ENCODE data around the gene SNRNP40. TPM values are rescaled to one million over a fixed set of nuclear protein-coding genes. Genes with fewer than 3 reads are reported as not detected.
"Not testable (repeated sequence)": the region's sequence is repeated elsewhere in the genome, so short reads cannot be mapped to it uniquely, and the experiment has no call there.

SNRNP40 gene
- total RNA-seq, 4 donors from 2014 or later = 24.3 to 54.7 (median 51.3) TPM

- H3K9me3 ChIP-seq = no peaks in the 10 kb centered on the region
- 12 to 17% methylated on average over 17 of the region's 17 CpGs for WGBS, 2 donors
- H3K27ac ChIP-seq = peak overlapping the region; percentile 94 to 98 (median 96)
- peaks cover 0 to 43% (median 9%) of the 10 kb centered on the region in 3 donors for H3K36me3 ChIP-seq
- intact Hi-C loops (cut with DNase I) = no loop called here
- peak overlapping the region; percentile 81 to 98 (median 93) for H3K4me3 ChIP-seq
- no peak for DNase-seq
- no peak for TF ChIP-seq POLR2A (IDR thresholded peaks at IDR 0.05)
- no peak for TF ChIP-seq CTCF (IDR thresholded peaks at IDR 0.05)
- no peaks in the 10 kb centered on the region for H3K27me3 ChIP-seq
- peaks cover 0 to 53% (median 23%) of the 10 kb centered on the region in 3 donors for H3K4me1 ChIP-seq
Measured at GRCh38 chr1:31295874-31296485, 608 bp downstream of the SNRNP40 start.

GRCh38 chr1:31289021-31289420 lies 7.6 kb downstream of the SNRNP40 start:
- Histone ChIP-seq H3K9me3 (no peaks in the 10 kb centered on the region), H3K27me3 (no peaks in the 10 kb centered on the region), H3K27ac (no peak overlapping the region), H3K4me1 (no peaks in the 10 kb centered on the region), H3K36me3 (peaks cover 11 to 100% (median 36%) of the 10 kb centered on the region in 3 donors), H3K4me3 (no peak overlapping the region)
- no peak for TF ChIP-seq POLR2A (IDR thresholded peaks at IDR 0.05)
- TF ChIP-seq CTCF (IDR thresholded peaks at IDR 0.05) = no peak
- intact Hi-C loops (cut with DNase I) = no loop called here
- DNase-seq = no peak
- 54 to 70% methylated on average over 4 of the region's 4 CpGs for WGBS, 2 donors

GRCh38 chr1:31287791-31288190 lies 8.8 kb downstream of the SNRNP40 start:
- 90 to 91% methylated on average over 3 to 4 of the region's 4 CpGs for WGBS, 2 donors
- H3K4me3 ChIP-seq; H3K27ac ChIP-seq; DNase-seq; H3K4me1 ChIP-seq; intact Hi-C loops (cut with DNase I); H3K27me3 ChIP-seq; H3K9me3 ChIP-seq: not testable (repeated sequence)
- H3K36me3 ChIP-seq = peaks cover 11 to 100% (median 36%) of the 10 kb centered on the region in 3 donors

- DNase-seq; H3K4me3 ChIP-seq; H3K27me3 ChIP-seq; H3K27ac ChIP-seq; intact Hi-C loops (cut with DNase I); H3K9me3 ChIP-seq; H3K4me1 ChIP-seq: not testable (repeated sequence)
- peaks cover 0 to 98% (median 26%) of the 10 kb centered on the region in 3 donors for H3K36me3 ChIP-seq
- 94 to 96% methylated on average over 9 of the region's 9 CpGs for WGBS, 2 donors
Measured at GRCh38 chr1:31282426-31282825, 14.2 kb downstream of the SNRNP40 start.

GRCh38 chr1:31273619-31274018 lies 23.0 kb downstream of the SNRNP40 start:
- peaks cover 1 to 90% (median 10%) of the 10 kb centered on the region in 3 donors for H3K36me3 ChIP-seq
- no peak overlapping the region for H3K4me3 ChIP-seq
- H3K4me1 ChIP-seq = peaks cover 10 to 27% (median 15%) of the 10 kb centered on the region in 3 donors
- WGBS, 2 donors = 32 to 48% methylated on average over 2 of the region's 2 CpGs
- no peak for TF ChIP-seq CTCF (IDR thresholded peaks at IDR 0.05)
- no peak for TF ChIP-seq POLR2A (IDR thresholded peaks at IDR 0.05)
- no peak for DNase-seq
- H3K27ac ChIP-seq = peak overlapping the region in 1 of 4 donors; percentile 22
- intact Hi-C loops (cut with DNase I) = no loop called here
- no peaks in the 10 kb centered on the region for H3K9me3 ChIP-seq
- H3K27me3 ChIP-seq = no peaks in the 10 kb centered on the region

- TF ChIP-seq CTCF (IDR thresholded peaks at IDR 0.05) = no peak
- WGBS, 2 donors = 43 to 45% methylated on average over 3 of the region's 3 CpGs
- H3K27ac ChIP-seq = no peak overlapping the region
- no peaks in the 10 kb centered on the region for H3K27me3 ChIP-seq
- H3K4me3 ChIP-seq = no peak overlapping the region
- no peak for DNase-seq
- H3K36me3 ChIP-seq = peaks cover 4 to 90% (median 5%) of the 10 kb centered on the region in 3 donors
- no peaks in the 10 kb centered on the region for H3K9me3 ChIP-seq
- H3K4me1 ChIP-seq = peaks cover 10 to 27% (median 15%) of the 10 kb centered on the region in 3 donors
- intact Hi-C loops (cut with DNase I) = no loop called here
Measured at GRCh38 chr1:31272369-31272768, 24.2 kb downstream of the SNRNP40 start.
